Loucy (cell line): Measurements from ENCODE around the gene MYOZ3.

ENCODE experiments used
- H2AFZ ChIP-seq: fragments of 200-600 bp; sonication (generic); 2 replicates; pipeline ENCODE4 v1.6.0; 2016; ENCODE audit warnings: antibody characterized with exemption, mild to moderate bottlenecking, low read length, moderate library complexity
- H3F3A ChIP-seq: fragments of 200-600 bp; 2 replicates; pipeline ENCODE4 v1.6.0; 2016; ENCODE audit warnings: antibody characterized with exemption, low read depth, mild to moderate bottlenecking
- H3K27me3 ChIP-seq: fragments of 200-600 bp; sonication (generic); 2 replicates; pipeline ENCODE4 v1.6.1; 2014; ENCODE audit warnings: low read length, mild to moderate bottlenecking; ENCODE audit not compliant: insufficient read depth, poor library complexity, severe bottlenecking
- H3K36me3 ChIP-seq: fragments of 200-600 bp; sonication (generic); 2 replicates; pipeline ENCODE4 v1.6.1; 2016; ENCODE audit warnings: low read length; ENCODE audit not compliant: insufficient read depth
- H3K4me1 ChIP-seq: fragments of 200-600 bp; sonication (generic); 2 replicates; pipeline ENCODE4 v1.5.1; 2014; ENCODE audit warnings: low read length, mild to moderate bottlenecking; ENCODE audit not compliant: insufficient read depth, poor library complexity, severe bottlenecking
- H3K4me2 ChIP-seq: fragments of 200-600 bp; sonication (generic); 2 replicates; pipeline ENCODE4 v1.6.0; 2014; ENCODE audit warnings: antibody characterized with exemption, low read length, low read depth, mild to moderate bottlenecking; ENCODE audit not compliant: poor library complexity, severe bottlenecking
- H3K4me3 ChIP-seq: fragments of 200-600 bp; sonication (generic); 2 replicates; pipeline ENCODE4 v1.5.1; 2014; ENCODE audit warnings: low read length, mild to moderate bottlenecking, mixed read lengths; ENCODE audit not compliant: poor library complexity, severe bottlenecking
- H3K79me2 ChIP-seq: fragments of 200-600 bp; sonication (generic); 2 replicates; pipeline ENCODE4 v1.6.1; 2014; ENCODE audit warnings: low read length; ENCODE audit not compliant: insufficient read depth
- H3K9ac ChIP-seq: fragments of 200-600 bp; sonication (generic); 2 replicates; pipeline ENCODE4 v1.6.0; 2014; ENCODE audit warnings: mild to moderate bottlenecking, low read depth, low read length, moderate library complexity; ENCODE audit not compliant: poor library complexity, severe bottlenecking
- H3K9me2 ChIP-seq: fragments of 200-600 bp; sonication (generic); replicated peaks from 2 replicates; pipeline ENCODE4 v1.6.1; 2016; ENCODE audit warnings: low read depth, low read length, mixed read lengths
- H3K9me3 ChIP-seq: fragments of 200-600 bp; sonication (generic); 2 replicates; pipeline ENCODE4 v1.6.1; 2014; ENCODE audit warnings: mild to moderate bottlenecking, antibody characterized with exemption, low read length, low read depth; ENCODE audit not compliant: insufficient read depth
- H4K20me1 ChIP-seq: fragments of 200-600 bp; sonication (generic); 2 replicates; pipeline ENCODE4 v1.6.0; 2014; ENCODE audit warnings: antibody characterized with exemption, low read length, mild to moderate bottlenecking; ENCODE audit not compliant: insufficient read depth, poor library complexity, severe bottlenecking
- EZH2phosphoT487 ChIP-seq: fragments of 200-600 bp; IDR thresholded peaks from 2 replicates; pipeline ENCODE4 v1.6.1; 2018; ENCODE audit warnings: antibody characterized with exemption, mild to moderate bottlenecking, moderate library complexity, borderline replicate concordance
- TF ChIP-seq, protein P1 (sequence below): fragments of 200-600 bp; sonication (generic); conservative IDR thresholded peaks from 2 replicates; pipeline ENCODE4 v1.5.1; 2014; ENCODE audit warnings: mild to moderate bottlenecking, antibody characterized with exemption, low read length

Gene MYOZ3

DNA sequence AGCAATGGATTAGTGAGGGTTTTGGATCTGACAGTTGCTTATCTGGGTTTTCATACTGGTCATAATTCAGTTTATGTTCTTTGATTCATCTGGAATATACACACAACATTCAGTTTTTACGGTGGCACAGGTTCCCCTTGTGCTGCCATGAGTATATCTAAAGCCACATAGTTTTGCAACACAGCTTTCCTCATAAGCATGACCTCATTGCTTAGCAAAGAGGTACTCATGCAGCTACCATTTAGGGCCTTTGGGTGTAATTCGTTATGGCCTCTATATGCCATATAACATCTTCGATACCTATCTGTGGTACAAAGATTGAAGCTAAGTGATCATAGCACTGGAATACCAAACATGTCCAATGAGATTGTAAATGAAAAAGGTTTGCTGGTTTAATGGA lies 42.7 kb downstream of the MYOZ3 start:
- H4K20me1 ChIP-seq: peaks cover 16% of the 10 kb centered on the region
- H3F3A ChIP-seq: 0 out of 2 replicates have a peak, but pooled peaks cover 4% of the 10 kb centered on the region
- no peak overlapping the region for H3K4me2 ChIP-seq
- TF ChIP-seq EZH2phosphoT487: no peak
- TF ChIP-seq, protein P1, sequence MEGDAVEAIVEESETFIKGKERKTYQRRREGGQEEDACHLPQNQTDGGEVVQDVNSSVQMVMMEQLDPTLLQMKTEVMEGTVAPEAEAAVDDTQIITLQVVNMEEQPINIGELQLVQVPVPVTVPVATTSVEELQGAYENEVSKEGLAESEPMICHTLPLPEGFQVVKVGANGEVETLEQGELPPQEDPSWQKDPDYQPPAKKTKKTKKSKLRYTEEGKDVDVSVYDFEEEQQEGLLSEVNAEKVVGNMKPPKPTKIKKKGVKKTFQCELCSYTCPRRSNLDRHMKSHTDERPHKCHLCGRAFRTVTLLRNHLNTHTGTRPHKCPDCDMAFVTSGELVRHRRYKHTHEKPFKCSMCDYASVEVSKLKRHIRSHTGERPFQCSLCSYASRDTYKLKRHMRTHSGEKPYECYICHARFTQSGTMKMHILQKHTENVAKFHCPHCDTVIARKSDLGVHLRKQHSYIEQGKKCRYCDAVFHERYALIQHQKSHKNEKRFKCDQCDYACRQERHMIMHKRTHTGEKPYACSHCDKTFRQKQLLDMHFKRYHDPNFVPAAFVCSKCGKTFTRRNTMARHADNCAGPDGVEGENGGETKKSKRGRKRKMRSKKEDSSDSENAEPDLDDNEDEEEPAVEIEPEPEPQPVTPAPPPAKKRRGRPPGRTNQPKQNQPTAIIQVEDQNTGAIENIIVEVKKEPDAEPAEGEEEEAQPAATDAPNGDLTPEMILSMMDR: no peak
- H3K9ac ChIP-seq: no peak overlapping the region
- H3K4me1 ChIP-seq: peaks cover 21% of the 10 kb centered on the region
- H3K4me3 ChIP-seq: no peak overlapping the region
- H2AFZ ChIP-seq: no peak overlapping the region
- H3K36me3 ChIP-seq: peaks cover 10% of the 10 kb centered on the region; the same call in 1 of the 2 replicates
- no peaks in the 10 kb centered on the region for H3K9me3 ChIP-seq
- H3K27me3 ChIP-seq: no peaks in the 10 kb centered on the region
- H3K79me2 ChIP-seq: peaks cover 25% of the 10 kb centered on the region
- no peaks in the 10 kb centered on the region for H3K9me2 ChIP-seq

DNA sequence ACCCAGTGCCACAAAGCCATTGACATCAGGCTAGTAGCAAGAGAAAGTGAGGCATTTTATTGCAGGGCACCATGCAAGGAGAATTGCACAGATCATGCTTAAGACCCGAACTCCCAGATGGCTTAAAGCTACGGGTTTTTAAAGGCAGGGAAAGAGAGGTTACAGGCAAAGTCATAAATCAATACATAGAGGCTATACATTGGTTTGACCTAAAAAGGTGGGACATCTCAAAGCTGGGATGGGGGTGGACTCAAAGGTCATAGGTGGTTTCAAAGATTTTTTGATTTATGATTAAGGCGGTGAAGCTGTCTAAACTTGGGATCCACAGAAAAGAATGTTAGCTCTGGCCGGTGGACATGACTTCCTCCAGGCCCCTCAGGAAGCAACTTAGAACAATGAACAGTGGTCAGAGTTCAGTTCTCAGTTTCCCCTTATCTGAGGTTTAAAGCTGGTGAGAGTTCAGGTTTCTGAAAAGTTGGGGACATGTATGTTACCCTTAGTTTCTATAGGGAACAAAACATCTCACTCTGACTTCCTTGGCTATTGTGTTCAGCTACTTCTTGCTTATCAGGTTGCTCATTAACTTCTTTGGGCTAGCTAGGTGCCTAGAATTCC lies 45.8 kb downstream of the MYOZ3 start:
- H3K4me2 ChIP-seq: no peak overlapping the region
- H4K20me1 ChIP-seq: no peaks in the 10 kb centered on the region
- H3K36me3 ChIP-seq: peaks cover 39% of the 10 kb centered on the region; the same call in 1 of the 2 replicates
- no peak overlapping the region for H2AFZ ChIP-seq
- no peaks in the 10 kb centered on the region for H3K4me1 ChIP-seq
- no peaks in the 10 kb centered on the region for H3K9me3 ChIP-seq
- H3F3A ChIP-seq: 0 out of 2 replicates have a peak, but pooled peaks cover 4% of the 10 kb centered on the region
- H3K79me2 ChIP-seq: no peaks in the 10 kb centered on the region
- H3K9ac ChIP-seq: no peak overlapping the region
- no peaks in the 10 kb centered on the region for H3K9me2 ChIP-seq
- no peak for TF ChIP-seq EZH2phosphoT487
- TF ChIP-seq, protein P1: no peak
- H3K4me3 ChIP-seq: no peak overlapping the region
- no peaks in the 10 kb centered on the region for H3K27me3 ChIP-seq

DNA sequence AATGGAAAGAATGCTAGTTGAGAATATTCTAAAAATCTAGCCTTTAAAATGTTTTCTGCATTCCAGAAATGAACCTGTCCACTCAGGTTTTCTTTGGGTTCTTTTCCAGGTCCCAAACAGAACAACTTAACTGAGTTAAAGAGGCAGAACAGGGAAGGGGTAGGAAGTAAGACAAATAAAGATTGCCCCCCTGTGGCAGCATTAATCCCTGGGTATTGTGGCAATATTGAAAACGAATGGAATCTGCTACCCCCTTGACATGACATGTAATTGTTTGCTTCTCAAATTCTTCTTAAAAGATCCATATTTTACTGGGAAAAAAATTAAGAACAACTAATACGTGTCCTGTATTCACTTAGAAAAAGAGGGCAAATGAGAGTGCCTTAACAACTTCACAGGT lies 49.1 kb downstream of the MYOZ3 start:
- Histone ChIP-seq H4K20me1 (no peaks in the 10 kb centered on the region), H3F3A (no peaks in the 10 kb centered on the region), H3K4me2 (no peak overlapping the region), H3K9me2 (no peaks in the 10 kb centered on the region), H3K27me3 (no peaks in the 10 kb centered on the region), H3K36me3 (peaks cover 69% of the 10 kb centered on the region), H2AFZ (no peak overlapping the region), H3K79me2 (no peaks in the 10 kb centered on the region), H3K4me3 (no peak overlapping the region), H3K9me3 (no peaks in the 10 kb centered on the region), H3K4me1 (no peaks in the 10 kb centered on the region), H3K9ac (no peak overlapping the region)
- no peak for TF ChIP-seq EZH2phosphoT487
- TF ChIP-seq, protein P1: peak; percentile 59
